ENCODE results near the gene FAF1.
"Not testable (repeated sequence)": the region's sequence is repeated elsewhere in the genome, so short reads cannot be mapped to it uniquely, and the experiment has no call there.

Gene FAF1

DNA sequence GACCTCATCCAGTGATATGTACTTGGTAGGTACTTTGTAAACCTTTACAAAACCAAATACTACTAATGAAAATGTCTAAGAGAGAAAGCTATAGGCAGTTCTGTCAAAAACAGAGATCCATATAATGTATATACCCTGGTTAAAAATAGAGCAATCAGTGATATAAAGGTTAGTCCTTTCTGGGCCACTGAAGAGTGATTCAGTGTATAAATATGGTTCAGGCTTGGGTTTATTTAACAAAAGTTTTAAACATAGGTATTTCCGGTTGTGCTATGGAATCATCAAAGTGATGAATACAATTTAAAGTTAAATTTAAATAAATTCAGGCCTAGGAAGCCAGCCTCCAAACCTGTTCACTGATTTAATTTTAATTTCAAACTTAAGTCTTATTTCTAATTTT, 428.5 kb downstream of the FAF1 start:
- Histone ChIP-seq H3K27ac (ENCODE audit: low read depth, low read length) (no peak overlapping the region), H3K9ac (ENCODE audit: low read length) (no peak overlapping the region), H3K9me2 (replicated peaks; ENCODE audit: insufficient read depth, low read length) (no peaks in the 10 kb centered on the region), H3K4me3 (ENCODE audit: insufficient read depth, low read length, poor library complexity, severe bottlenecking) (no peak overlapping the region), H3K4me2 (ENCODE audit: low read depth, low read length, poor library complexity, severe bottlenecking) (no peak overlapping the region), H2AFZ (ENCODE audit: low read depth, low read length, severe bottlenecking) (no peak overlapping the region), H3F3A (ENCODE audit: insufficient read depth) (no peaks in the 10 kb centered on the region), H4K20me1 (ENCODE audit: low read depth, low read length) (no peaks in the 10 kb centered on the region), H3K36me3 (ENCODE audit: low read length) (peaks cover 15% of the 10 kb centered on the region), H3K27me3 (ENCODE audit: low read length) (no peaks in the 10 kb centered on the region), H3K79me2 (ENCODE audit: insufficient read depth, low read length) (no peaks in the 10 kb centered on the region), H3K9me3 (ENCODE audit: insufficient read depth, low read length) (no peaks in the 10 kb centered on the region)
- TF ChIP-seq EZH2phosphoT487 (conservative IDR thresholded peaks at IDR 0.05; ENCODE audit: low read length) = no peak

DNA sequence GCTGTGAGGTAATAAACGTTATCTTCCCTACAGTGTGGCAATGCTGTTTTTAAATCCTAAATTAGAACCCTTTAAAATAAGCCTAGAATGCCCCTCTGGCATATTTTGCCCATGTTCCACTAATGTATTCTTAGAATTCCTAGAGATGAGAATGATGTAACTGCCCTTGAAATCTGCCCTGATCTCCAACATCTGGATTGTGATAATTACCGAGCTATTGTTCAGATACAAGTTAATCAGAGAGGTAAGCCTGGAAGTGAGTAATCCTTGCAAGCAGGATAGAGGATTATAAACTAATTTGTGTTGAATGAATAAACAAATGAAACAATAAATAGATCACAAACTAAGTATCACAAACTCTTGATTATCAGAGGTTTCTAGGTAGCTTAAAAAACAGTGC, 429.0 kb downstream of the FAF1 start:
- H3K4me3 ChIP-seq (ENCODE audit: insufficient read depth, low read length, poor library complexity, severe bottlenecking) = no peak overlapping the region
- no peaks in the 10 kb centered on the region for H4K20me1 ChIP-seq (ENCODE audit: low read depth, low read length)
- H3K9ac ChIP-seq (ENCODE audit: low read length) = no peak overlapping the region
- no peaks in the 10 kb centered on the region for H3K9me3 ChIP-seq (ENCODE audit: insufficient read depth, low read length)
- no peaks in the 10 kb centered on the region for H3F3A ChIP-seq (ENCODE audit: insufficient read depth)
- peaks cover 15% of the 10 kb centered on the region for H3K36me3 ChIP-seq (ENCODE audit: low read length)
- TF ChIP-seq EZH2phosphoT487 (conservative IDR thresholded peaks at IDR 0.05; ENCODE audit: low read length) = no peak
- TF ChIP-seq, protein P1, sequence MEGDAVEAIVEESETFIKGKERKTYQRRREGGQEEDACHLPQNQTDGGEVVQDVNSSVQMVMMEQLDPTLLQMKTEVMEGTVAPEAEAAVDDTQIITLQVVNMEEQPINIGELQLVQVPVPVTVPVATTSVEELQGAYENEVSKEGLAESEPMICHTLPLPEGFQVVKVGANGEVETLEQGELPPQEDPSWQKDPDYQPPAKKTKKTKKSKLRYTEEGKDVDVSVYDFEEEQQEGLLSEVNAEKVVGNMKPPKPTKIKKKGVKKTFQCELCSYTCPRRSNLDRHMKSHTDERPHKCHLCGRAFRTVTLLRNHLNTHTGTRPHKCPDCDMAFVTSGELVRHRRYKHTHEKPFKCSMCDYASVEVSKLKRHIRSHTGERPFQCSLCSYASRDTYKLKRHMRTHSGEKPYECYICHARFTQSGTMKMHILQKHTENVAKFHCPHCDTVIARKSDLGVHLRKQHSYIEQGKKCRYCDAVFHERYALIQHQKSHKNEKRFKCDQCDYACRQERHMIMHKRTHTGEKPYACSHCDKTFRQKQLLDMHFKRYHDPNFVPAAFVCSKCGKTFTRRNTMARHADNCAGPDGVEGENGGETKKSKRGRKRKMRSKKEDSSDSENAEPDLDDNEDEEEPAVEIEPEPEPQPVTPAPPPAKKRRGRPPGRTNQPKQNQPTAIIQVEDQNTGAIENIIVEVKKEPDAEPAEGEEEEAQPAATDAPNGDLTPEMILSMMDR (IDR thresholded peaks at IDR 0.05; ENCODE audit: insufficient read depth, low read length, poor library complexity, severe bottlenecking) = no peak
- H3K9me2 ChIP-seq (replicated peaks; ENCODE audit: insufficient read depth, low read length) = no peaks in the 10 kb centered on the region
- H3K27me3 ChIP-seq (ENCODE audit: low read length) = no peaks in the 10 kb centered on the region
- H3K27ac ChIP-seq (ENCODE audit: low read depth, low read length) = no peak overlapping the region
- no peaks in the 10 kb centered on the region for H3K79me2 ChIP-seq (ENCODE audit: insufficient read depth, low read length)
- no peak overlapping the region for H3K4me2 ChIP-seq (ENCODE audit: low read depth, low read length, poor library complexity, severe bottlenecking)
- no peak overlapping the region for H2AFZ ChIP-seq (ENCODE audit: low read depth, low read length, severe bottlenecking)

DNA sequence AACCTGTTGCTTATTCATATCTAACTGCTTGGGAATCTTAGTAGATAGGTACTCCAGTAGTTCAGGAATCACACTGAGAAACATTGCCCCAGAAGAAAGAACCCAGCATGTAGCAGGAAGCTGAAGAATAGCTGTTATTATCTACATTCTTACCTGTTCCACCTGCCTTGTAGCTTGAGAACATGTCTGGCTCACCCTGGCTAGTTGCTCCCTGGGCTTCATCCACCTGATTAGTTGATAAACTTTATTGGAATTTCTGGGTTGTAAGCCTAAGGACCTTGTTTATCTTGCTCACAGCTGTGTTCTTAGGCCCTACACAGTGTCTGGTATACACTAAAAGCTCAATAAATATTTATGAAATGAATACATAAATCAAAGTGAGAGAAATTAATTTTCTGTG, 430.6 kb downstream of the FAF1 start:
- Histone ChIP-seq H3K9me2 (replicated peaks; ENCODE audit: insufficient read depth, low read length) (no peaks in the 10 kb centered on the region), H3K79me2 (ENCODE audit: insufficient read depth, low read length) (no peaks in the 10 kb centered on the region), H3K9me3 (ENCODE audit: insufficient read depth, low read length) (no peaks in the 10 kb centered on the region), H3K4me2 (ENCODE audit: low read depth, low read length, poor library complexity, severe bottlenecking) (no peak overlapping the region), H2AFZ (ENCODE audit: low read depth, low read length, severe bottlenecking) (no peak overlapping the region), H3K36me3 (ENCODE audit: low read length) (peaks cover 15% of the 10 kb centered on the region), H3K9ac (ENCODE audit: low read length) (no peak overlapping the region), H4K20me1 (ENCODE audit: low read depth, low read length) (no peaks in the 10 kb centered on the region), H3K27ac (ENCODE audit: low read depth, low read length) (no peak overlapping the region), H3K4me3 (ENCODE audit: insufficient read depth, low read length, poor library complexity, severe bottlenecking) (no peak overlapping the region), H3K27me3 (ENCODE audit: low read length) (no peaks in the 10 kb centered on the region), H3F3A (ENCODE audit: insufficient read depth) (no peaks in the 10 kb centered on the region)
- no peak for TF ChIP-seq EZH2phosphoT487 (conservative IDR thresholded peaks at IDR 0.05; ENCODE audit: low read length)
- TF ChIP-seq, protein P1 (IDR thresholded peaks at IDR 0.05; ENCODE audit: insufficient read depth, low read length, poor library complexity, severe bottlenecking) = no peak

DNA sequence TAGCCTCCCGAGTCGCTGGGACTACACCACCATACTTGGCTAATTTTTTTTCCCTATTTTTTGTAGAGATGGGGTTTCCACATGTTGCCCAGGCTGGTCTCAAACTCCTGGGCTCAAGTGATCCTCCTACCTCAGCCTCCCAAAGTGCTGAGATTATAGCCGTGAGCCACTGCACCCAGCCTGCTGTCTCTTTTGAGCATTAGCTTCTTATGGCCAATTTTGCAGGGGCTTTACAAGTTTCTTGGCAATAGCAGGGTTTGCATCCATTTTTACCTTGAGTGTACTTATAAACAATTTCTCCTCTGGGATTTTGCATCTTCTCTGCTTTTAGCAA, 432.1 kb downstream of the FAF1 start:
- peaks cover 15% of the 10 kb centered on the region for H3K36me3 ChIP-seq (ENCODE audit: low read length)
- not testable (repeated sequence) for H3K4me2 ChIP-seq (ENCODE audit: low read depth, low read length, poor library complexity, severe bottlenecking); H3K9me2 ChIP-seq (replicated peaks; ENCODE audit: insufficient read depth, low read length); H3K27ac ChIP-seq (ENCODE audit: low read depth, low read length); H3K27me3 ChIP-seq (ENCODE audit: low read length); H3F3A ChIP-seq (ENCODE audit: insufficient read depth); H2AFZ ChIP-seq (ENCODE audit: low read depth, low read length, severe bottlenecking); H3K79me2 ChIP-seq (ENCODE audit: insufficient read depth, low read length); H3K9me3 ChIP-seq (ENCODE audit: insufficient read depth, low read length); H3K4me3 ChIP-seq (ENCODE audit: insufficient read depth, low read length, poor library complexity, severe bottlenecking); H4K20me1 ChIP-seq (ENCODE audit: low read depth, low read length); H3K9ac ChIP-seq (ENCODE audit: low read length)
